Measurements from ENCODE around the gene MTF1.

DNA sequence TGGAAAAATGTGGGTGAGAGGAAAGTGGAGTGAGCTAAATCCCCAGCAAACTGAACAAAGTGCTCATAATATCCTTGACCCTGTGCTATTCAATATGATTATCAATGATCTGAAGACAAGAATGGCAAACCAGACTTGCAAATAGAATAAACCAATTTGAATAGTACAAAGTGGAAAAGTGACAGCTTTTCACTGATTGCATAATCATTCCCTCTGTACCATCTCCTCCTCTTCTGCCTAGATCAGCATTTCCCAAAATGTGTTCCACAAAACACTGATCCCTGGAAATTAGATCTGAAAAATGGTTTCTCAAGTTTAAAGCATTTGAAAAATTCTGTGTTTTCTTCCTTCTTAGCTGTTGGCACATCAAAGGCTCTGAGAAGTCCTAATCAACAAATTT is 8.1 kb downstream of the MTF1 start:
- TF ChIP-seq, protein P1, sequence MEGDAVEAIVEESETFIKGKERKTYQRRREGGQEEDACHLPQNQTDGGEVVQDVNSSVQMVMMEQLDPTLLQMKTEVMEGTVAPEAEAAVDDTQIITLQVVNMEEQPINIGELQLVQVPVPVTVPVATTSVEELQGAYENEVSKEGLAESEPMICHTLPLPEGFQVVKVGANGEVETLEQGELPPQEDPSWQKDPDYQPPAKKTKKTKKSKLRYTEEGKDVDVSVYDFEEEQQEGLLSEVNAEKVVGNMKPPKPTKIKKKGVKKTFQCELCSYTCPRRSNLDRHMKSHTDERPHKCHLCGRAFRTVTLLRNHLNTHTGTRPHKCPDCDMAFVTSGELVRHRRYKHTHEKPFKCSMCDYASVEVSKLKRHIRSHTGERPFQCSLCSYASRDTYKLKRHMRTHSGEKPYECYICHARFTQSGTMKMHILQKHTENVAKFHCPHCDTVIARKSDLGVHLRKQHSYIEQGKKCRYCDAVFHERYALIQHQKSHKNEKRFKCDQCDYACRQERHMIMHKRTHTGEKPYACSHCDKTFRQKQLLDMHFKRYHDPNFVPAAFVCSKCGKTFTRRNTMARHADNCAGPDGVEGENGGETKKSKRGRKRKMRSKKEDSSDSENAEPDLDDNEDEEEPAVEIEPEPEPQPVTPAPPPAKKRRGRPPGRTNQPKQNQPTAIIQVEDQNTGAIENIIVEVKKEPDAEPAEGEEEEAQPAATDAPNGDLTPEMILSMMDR (IDR thresholded peaks at IDR 0.05): no peak
- no peak for TF ChIP-seq POLR2A (IDR thresholded peaks at IDR 0.05; ENCODE audit: low read depth)
- TF ChIP-seq EP300 (IDR thresholded peaks at IDR 0.05): no peak

All from esophagus muscularis mucosa (tissue), 4 donors.